ENCODE data around the gene OR6N1.

OR6N1 gene

DNA sequence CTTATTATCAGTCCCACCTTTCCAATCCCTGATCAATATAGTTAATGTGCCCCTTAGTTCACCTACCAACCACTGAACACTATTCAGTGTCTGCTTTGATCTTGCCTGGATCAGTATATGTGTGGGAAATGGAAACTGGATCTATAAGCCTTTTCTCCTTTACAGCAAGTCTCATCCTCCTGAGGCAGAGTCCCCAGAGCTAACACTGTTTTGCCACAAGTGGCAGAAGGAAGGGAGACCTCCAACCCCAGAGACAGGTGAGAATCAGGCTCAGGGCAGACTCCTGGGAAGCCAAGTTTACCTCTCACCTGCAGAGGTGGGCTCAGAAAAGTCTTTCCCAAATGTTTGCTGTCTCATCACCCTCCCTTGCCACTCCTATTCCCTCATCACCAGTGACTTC is 9.1 kb upstream of the OR6N1 start, which contains the start of gene OR6N2:
Gene OR6N2 (minus strand): TSS at position 101 of the 400 bp plus-strand sequence. CDS start 3,569 bp downstream, outside the sequence.
- POLR2A ChIA-PET (ENCODE audit: low non-redundant PET): no interaction called here
- H3K27ac ChIP-seq: no peak within 1 kb of the TSS

DNA sequence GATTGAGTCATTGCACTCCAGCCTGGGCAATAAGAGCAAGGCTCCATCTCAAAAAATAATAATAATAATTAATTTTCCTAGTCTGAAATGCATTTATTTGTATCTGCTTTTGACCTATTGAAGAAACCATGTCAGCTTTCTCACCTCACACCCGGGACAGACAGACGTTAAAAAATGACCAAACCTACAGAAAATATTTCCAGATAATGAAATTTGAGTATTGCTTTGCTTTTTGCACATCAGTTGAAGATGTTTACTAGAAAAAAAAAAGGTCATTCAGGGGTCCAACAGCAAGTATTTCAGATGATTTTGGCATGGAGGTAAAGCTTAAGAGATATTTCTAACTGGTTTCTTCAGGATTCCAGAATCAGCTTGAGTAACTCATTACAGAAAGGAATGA is 17.6 kb downstream of the OR6N1 start, which contains the start of gene OR6K6:
Gene OR6K6 (plus strand): TSS at position 301 of the 400 bp plus-strand sequence. CDS start 168 bp downstream, outside the sequence.
- CTCF ChIA-PET: no interaction called here

More for the DNA sequence above, 9.1 kb upstream of the OR6N1 start, which contains the start of gene OR6N2:
- TF ChIP-seq CTCF (conservative IDR thresholded peaks at IDR 0.05; ENCODE audit: low read depth): no peak
- no peak for DNase-seq (ENCODE audit: low spot score)
- CTCF ChIA-PET: no interaction called here

DNA sequence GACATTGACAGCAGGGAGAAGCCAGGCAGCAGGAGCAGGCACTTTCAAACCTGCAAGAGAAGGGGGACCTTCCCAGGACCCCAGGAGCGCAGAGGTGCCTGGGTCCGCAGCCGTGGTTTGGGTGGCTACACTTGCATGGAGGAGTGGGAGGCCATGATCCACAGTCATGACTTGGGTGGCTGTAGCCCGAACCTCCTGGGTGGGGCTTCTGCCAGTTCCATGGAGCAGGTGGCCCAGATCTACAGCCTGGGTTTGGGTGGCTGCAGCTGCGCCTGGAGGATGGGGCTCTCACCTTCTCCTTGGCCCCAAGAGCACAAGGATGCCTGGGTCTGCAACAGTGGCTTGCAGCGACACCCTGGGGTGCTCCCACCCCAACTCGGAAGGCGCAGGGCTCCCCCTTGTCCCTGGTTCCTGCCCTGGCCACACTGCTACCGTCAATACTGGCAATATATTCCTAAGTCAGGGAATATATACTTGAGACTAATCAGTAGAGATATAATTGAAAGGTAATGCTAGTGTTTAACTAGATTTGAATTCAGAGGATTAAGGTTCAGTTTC is 19.8 kb downstream of the OR6N1 start:
- DNase-seq (ENCODE audit: low spot score): no peak
- TF ChIP-seq CTCF (conservative IDR thresholded peaks at IDR 0.05; ENCODE audit: low read depth): no peak
- ChIA-PET CTCF (interaction anchor here (0.6 kb wide), 1 partner anchor 767 kb away, joined by 5 read pairs; no protein-coding TSS in a partner anchor), POLR2A (ENCODE audit: low non-redundant PET) (no interaction called here)
- no peak overlapping the region for H3K27ac ChIP-seq

More for the DNA sequence above, 17.6 kb downstream of the OR6N1 start, which contains the start of gene OR6K6:
- no peak for DNase-seq (ENCODE audit: low spot score)
- H3K27ac ChIP-seq: no peak within 1 kb of the TSS
- POLR2A ChIA-PET (ENCODE audit: low non-redundant PET): no interaction called here
- no peak for TF ChIP-seq CTCF (conservative IDR thresholded peaks at IDR 0.05; ENCODE audit: low read depth)

DNA sequence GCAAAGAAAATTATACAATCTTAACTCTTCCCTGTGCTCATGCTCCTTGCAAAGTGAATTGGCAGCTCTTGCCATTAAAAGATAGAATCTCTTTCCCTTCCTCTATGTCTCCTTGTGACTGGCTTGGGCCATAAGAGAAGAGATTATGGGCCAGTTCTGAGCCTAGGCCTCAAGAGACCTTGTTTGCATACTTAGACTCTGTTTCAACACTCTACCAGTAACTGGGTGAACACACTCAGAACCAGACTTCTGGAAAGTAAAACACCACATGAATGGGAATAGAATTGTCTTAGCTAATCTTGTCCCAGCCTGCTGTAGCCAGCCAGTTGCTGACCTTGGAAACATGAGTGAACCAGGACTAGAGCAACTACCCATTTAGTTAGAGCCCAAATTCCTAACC is 36.1 kb downstream of the OR6N1 start:
- no peak overlapping the region for H3K27ac ChIP-seq
- ChIA-PET POLR2A (ENCODE audit: low non-redundant PET) (no interaction called here), CTCF (no interaction called here)
- DNase-seq (ENCODE audit: low spot score): no peak
- TF ChIP-seq CTCF (conservative IDR thresholded peaks at IDR 0.05; ENCODE audit: low read depth): no peak

DNA sequence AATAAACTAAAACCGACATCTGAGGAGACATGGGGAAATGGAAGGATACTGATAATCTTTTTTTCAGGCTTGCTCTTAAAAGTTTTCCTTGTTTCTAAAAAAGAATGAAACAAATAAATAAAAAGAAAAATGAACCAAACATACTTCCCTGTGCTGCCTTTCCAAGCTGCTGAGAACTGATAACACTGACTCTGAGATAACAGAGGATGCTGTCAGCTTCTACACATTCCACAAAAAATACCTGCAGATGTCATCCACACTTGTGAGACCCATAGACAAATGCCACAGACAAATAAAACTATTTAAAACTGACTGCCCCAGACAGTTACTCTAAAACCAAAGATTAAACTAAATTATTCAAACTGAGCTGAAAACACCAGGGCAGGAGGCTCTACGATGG is 39.5 kb downstream of the OR6N1 start:
- ChIA-PET CTCF (no interaction called here), POLR2A (ENCODE audit: low non-redundant PET) (no interaction called here)
- no peak overlapping the region for H3K27ac ChIP-seq
- no peak for DNase-seq (ENCODE audit: low spot score)
- no peak for TF ChIP-seq CTCF (conservative IDR thresholded peaks at IDR 0.05; ENCODE audit: low read depth)

GRCh38 chr1:158731707-158732106 is 40.3 kb downstream of the OR6N1 start:
- no peak for DNase-seq (ENCODE audit: low spot score)
- CTCF ChIA-PET: no interaction called here
- H3K27ac ChIP-seq: no peak overlapping the region
- POLR2A ChIA-PET (ENCODE audit: low non-redundant PET): no interaction called here
- TF ChIP-seq CTCF (conservative IDR thresholded peaks at IDR 0.05; ENCODE audit: low read depth): no peak
